Ammon's horn (tissue), 1 donor: Measurements from ENCODE around the gene C1orf56.
A peak's percentile ranks its signal among the peaks of the same experiment; 100 is the strongest.
"Not testable (repeated sequence)": the region's sequence is repeated elsewhere in the genome, so short reads cannot be mapped to it uniquely, and the experiment has no call there.

Source experiments
- DNase-seq: peaks from one replicate; pipeline ENCODE4 v3.0.0-alpha.2; 2016; ENCODE audit warnings: low spot score

Gene C1orf56

GRCh38 chr1:151061704-151062103 lies 14.2 kb downstream of the C1orf56 start:
- DNase-seq: no peak

- no peak for DNase-seq
These were observed 15.3 kb downstream of the C1orf56 start for GRCh38 chr1:151062741-151063371.

GRCh38 chr1:151065089-151065645 lies 17.6 kb downstream of the C1orf56 start:
- no peak for DNase-seq

GRCh38 chr1:151067185-151067584 lies 19.6 kb downstream of the C1orf56 start:
- no peak for DNase-seq

- DNase-seq: no peak
These were observed 21.5 kb downstream of the C1orf56 start for GRCh38 chr1:151069103-151069486.

- DNase-seq: peak; percentile 94
These were observed 23.1 kb downstream of the C1orf56 start, which contains the start of gene GABPB2 for GRCh38 chr1:151070474-151071276. Gene GABPB2, plus strand, starts transcription at chr1:151070761. Its CDS starts 17,429 bp downstream, at chr1:151088190.

GRCh38 chr1:151072224-151072623 lies 24.7 kb downstream of the C1orf56 start:
- no peak for DNase-seq

- DNase-seq: no peak
These were observed 38.5 kb downstream of the C1orf56 start for GRCh38 chr1:151085953-151086559.

- DNase-seq: not testable (repeated sequence)
These were observed 49.9 kb downstream of the C1orf56 start for GRCh38 chr1:151097426-151097825.

GRCh38 chr1:151098126-151098525 lies 50.6 kb downstream of the C1orf56 start:
- no peak for DNase-seq
